HS-27A (cell line): Measurements from ENCODE around the gene ISCU.

ENCODE experiments used
- DNase-seq: peaks from one replicate; pipeline ENCODE4 v3.0.0-alpha.2; 2012; ENCODE audit warnings: low read depth, missing footprints

Gene ISCU

DNA sequence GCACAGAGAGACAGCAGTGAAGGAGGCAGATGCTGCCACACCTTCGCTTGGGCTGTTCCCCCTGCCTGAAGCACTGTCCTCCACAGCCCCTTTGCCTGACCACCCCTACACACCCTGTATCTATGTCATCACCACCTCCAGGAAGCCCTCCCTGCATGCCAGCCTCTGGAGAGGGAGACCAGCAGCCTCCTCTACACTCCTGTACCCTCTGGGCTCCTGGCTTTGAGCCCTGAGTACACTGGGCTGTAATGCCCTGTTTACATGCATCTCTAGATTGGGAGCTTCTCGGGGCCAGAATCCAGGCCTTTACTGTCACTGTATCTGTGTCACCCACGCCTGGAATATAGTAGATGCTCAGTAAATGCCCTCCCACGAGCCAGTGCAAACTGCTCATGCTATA is 41.3 kb downstream of the ISCU start:
- no peak for DNase-seq

DNA sequence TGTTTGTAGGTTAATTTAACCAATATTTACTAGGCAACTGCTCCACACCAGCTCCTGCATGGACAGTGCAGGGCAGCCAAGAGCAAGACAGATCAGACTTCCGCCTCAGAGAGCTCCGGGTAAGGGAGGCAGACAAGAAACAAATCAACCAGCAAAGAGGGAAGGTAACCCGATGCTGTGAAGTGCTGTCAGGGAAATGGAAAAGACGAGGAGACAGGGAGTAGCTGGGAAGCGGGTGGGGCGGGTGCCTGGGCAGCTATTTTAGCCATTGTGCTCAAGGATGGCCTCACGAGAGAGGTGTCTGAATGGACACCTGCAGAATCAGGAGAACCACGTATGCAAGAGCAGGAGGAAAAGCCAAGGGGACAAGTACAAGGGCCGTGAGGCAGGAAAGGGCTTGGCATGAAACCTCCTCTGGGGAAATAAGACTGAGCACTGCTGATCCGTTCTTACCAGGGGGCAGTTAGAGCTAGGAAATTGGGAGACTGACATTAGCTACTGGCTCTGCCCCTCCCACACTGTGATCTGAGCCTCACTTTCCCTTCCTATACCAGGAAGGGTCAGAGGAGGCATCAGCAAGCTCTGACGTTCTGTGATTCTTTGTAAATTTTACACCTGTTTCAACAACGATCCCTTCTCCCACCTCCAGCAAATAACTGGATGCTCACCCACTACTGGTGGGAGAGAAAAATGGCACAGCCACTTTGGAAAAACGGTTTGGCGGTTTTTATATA is 42.0 kb downstream of the ISCU start:
- no peak for DNase-seq

- no peak for DNase-seq
Measured at GRCh38 chr12:108605000-108605689, 42.7 kb downstream of the ISCU start.

DNA sequence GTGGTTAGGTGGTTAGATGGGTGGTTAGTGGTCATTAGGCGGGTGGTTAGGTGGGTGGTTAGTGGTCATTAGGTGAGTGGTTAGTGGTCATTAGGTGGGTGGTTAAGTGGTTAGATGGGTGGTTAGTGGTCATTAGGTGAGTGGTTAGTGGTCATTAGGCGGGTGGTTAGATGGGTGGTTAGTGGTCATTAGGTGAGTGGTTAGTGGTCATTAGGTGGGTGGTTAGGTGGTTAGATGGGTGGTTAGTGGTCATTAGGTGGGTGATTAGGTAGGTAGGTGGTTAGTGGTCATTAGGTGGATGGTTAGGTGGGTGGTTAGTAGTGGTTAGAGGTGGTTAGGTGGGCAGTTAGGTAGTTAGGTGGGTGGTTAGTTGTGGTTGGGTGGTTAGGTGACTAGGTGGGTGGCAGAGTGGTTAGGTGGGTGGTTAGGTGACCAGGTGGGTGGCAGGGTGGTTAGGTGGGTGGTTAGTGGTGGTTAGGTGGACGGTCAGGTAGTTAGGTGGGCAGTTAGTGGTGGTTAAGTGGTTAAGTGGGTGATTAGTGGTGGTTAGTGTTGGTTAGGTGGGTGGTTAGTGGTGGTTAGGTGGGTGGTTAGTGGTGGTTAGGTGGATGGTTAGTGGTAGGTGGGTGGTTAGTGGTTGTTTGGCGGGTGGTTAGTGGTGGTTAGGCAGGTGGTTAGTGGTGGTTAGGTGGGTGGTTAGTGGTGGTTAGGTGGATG is 43.5 kb downstream of the ISCU start:
- no peak for DNase-seq

- DNase-seq = no peak
Measured at GRCh38 chr12:108606492-108606891, 44.1 kb downstream of the ISCU start.

DNA sequence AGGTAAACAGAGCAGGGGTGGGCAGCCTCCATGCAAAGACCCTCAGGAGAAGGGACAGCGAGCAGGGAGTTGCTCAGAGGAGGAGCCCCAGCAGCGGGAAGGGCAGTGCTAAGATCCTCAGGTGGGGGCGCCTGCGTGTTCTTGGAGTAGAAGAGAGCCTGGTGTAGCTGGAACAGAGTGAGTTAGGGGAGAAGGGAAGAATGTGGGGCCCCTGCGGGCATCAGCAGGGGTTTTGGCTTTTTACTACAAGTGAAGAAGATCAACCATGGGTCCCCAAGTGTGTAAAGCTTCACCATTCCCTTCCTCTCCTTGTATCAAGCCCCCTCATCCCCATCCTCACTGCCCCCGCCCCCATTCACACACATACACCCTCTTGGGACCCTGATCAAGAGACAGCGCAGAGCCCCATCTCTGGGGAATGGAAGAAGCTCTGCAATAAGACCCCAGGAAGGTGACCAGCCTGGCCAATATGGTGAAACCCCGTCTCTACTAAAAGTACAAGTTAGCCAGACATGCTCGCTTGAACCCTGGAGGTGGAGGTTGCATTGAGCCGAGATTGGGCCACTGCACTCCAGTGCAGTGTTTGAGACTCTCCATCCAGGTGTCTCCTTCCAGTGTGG is 45.7 kb downstream of the ISCU start:
- no peak for DNase-seq

- no peak for DNase-seq
Measured at GRCh38 chr12:108608616-108609015, 46.2 kb downstream of the ISCU start.

DNA sequence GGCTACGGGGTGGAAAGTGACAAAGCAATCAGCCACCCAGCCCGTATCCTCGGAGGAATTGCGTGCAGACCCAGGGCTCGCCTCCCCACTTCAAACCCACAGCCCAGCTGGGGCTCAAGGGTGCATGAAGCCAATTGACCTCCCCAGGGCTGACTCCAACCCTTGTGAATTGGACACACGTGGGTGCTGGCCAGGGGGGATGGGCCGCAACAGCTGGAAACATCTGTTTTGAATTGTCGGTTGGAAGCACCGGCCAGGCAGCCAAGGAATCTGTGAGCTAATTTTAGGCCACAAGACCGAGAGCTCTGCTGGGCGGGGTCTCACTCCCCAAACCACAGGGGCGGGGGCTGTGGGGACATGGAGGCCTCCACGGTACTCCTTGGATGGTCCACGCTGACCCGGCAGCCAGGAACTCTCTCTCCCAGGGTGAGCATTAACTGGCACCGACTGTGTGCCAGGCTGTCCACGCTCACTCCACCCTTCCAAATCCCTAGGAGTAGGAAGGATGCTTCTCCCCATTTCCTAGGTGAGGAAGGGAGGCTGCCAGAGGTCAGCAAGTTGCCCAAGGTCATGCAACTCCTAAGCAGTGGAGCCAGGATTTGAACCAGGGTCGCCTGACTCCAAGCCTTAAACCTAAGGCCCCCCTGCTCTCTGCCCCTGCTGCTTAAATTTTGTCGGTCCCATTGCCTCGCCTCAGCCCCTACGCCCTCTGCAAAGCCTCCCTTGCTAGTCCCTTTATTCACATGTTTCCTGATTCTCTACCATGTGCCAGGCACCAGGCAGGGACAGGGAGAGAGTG is 47.3 kb downstream of the ISCU start:
- no peak for DNase-seq

DNA sequence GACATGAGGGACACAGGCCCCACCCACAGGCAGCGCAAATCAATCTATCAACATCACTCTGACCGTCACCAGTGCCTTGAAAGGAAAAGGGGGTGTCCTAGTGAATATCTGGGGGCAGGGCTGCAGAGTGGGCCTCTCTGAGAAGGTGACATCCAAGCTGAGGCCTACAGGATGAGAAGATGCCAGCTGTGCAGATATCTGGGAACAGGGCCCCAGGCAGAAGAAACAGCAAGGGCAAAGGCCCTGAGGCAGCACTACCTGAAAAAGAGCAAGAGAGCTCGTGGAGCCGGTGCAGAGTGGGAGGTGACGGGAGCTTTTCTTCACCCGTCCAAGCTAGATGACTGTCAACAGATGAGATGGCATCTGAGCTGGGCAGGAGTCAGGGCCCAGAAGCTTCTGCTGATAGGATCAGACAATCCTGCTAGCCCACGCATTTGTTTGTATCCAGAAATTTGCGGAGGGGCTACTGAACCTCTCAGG is 48.0 kb downstream of the ISCU start:
- DNase-seq = no peak

GRCh38 chr12:108610856-108611605 is 48.6 kb downstream of the ISCU start:
- no peak for DNase-seq

- DNase-seq = no peak
Measured at GRCh38 chr12:108611884-108612415, 49.6 kb downstream of the ISCU start.

- DNase-seq = no peak
Measured at GRCh38 chr12:108612788-108613282, 50.4 kb downstream of the ISCU start.

DNA sequence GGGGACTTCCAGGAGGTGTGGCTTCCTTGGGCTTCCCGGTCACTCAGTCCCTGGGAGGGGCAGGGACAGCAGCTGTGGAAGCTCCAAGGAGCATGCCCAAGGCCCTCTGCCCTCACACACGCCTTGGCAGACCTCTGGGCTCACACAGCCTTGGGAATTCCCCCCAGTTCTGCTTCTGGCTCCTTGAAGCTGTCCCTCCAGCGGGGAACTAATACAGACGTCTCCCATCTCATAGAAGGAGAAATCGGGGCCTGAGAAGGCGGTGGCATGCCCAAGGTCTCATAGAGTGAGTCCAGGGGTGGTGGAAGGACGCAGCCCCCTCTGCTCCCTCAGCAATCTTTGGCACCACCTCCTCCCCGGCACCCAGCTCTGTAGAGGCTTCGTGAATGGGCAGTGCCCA is 51.2 kb downstream of the ISCU start:
- no peak for DNase-seq

GRCh38 chr12:108614041-108614440 is 51.6 kb downstream of the ISCU start:
- DNase-seq = no peak

DNA sequence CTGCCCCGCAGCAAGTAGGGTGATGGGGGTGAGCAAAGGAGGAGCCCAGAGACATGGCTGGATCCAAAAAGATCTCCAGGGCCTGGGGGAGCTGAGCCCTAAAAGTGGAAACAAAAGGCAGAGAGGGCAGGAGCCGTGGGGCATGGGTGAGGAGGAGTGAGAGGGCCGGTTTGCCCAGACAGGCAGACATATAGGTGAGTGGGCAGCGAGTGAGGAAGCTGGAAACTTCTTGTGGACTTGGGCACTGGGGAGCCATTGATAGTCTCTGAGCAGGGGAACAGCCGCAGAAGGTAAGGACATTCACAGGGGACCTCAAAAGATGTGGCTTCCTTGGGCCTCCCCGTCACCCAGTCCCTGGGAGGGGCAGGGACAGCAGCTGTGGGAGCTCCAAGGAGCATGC is 52.2 kb downstream of the ISCU start:
- no peak for DNase-seq

- DNase-seq = no peak
Measured at GRCh38 chr12:108615918-108616317, 53.5 kb downstream of the ISCU start.

DNA sequence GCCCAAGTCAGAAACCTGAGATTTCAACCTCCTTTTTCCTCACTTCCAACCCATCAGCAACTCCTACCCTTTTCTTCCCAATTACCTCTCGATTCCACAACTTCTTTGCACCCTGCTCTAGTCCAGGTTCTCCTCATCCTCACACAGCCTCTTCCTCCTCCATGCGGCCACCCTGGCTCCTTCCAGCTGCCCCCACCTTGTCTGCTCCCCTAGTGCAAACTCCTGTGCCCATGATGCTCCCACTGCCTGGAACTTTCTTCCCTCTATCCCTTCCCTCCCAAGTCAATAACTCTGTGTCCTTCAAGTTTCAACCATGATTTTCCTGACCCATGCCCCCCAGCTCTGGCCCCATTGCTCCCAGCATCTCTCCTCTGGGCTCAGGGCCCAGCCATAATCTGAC is 54.0 kb downstream of the ISCU start:
- DNase-seq = no peak

DNA sequence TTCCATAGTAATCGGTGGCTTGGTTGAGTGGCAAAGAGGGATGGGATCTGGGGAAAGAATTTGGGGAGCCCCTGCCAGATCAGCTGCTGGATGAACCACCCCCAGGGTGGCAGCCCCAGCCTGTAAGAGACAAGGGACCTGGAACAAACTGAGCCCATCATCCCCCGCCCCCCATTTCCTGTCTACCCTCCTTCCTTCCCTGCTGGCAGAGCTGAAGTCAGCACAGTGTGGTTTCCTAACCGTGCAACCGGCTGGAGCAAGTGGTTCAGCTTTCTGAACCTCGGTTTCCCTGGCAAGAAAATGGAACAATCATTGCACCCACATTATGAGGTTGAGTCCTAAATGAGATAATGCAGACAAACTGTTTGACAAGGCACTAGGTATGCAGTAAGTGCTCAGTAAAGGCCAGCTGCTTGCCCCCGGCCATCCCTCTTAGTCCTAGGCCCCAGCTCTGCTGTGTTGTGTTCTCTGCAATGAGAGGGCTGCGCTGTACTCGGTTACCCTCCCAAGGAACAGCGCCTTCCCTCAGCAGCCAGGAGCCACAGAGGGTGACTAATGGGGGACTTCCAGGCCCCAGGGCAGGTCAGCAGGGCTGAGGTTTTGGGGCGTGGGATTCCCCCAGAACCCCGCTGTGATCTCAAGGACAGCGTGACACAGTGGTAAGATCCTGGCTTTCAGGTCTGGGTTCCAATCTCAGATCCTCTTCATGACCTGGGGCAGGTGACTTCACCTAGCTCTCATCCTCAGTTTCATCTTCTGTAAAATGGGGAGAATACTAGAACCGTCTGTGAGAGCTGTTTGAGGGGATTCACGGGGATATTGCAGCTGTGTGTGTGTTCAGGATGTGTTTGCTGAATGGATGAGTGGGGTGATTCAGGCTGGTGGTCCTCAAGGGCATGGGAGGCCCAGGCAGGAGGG is 54.8 kb downstream of the ISCU start:
- no peak for DNase-seq
